IMR-90 (cell line): ENCODE results near the gene TBX15. TPM values are rescaled to one million over a fixed set of nuclear protein-coding genes. Genes with fewer than 3 reads are reported as not detected.

Source experiments
- ATAC-seq: fragments of 200-7000 bp; cut with Tn5 transposase; 2 replicates; pipeline ENCODE4 v1.9.1; 2020; ENCODE audit warnings: low read depth, mild to moderate bottlenecking, moderate library complexity
- BruUV-seq: library from RNA; stranded (reverse); fragments of 400-500 nt; replicated peaks from 2 replicates; lab custom pipeline; 2021; lab: Mats Ljungman, UMichigan
- CTCF ChIA-PET: fragments of 300-600 bp; formaldehyde crosslinking; extraction: SDS; loops from one replicate; lab custom pipeline; 2021; ENCODE audit warnings: antibody characterized with exemption; lab: Yijun Ruan, JAX
- POLR2A ChIA-PET: fragments of 300-600 bp; sonication (Branson Sonifier 250); formaldehyde crosslinking; loops from one replicate; lab custom pipeline; 2022; ENCODE audit warnings: antibody characterized with exemption; ENCODE audit not compliant: unreplicated experiment; lab: Charles Lee
- DNase-seq: peaks from one replicate; pipeline ENCODE4 v3.0.0; 2013
- H2AFZ ChIP-seq: replicated peaks from 2 replicates; pipeline ENCODE3; 2013; ENCODE audit warnings: low read length, mild to moderate bottlenecking; ENCODE audit not compliant: poor library complexity
- H2AK5ac ChIP-seq: 2 replicates; pipeline ENCODE4 v1.6.1; 2013; ENCODE audit warnings: low read depth, low read length, inconsistent platforms
- H2AK9ac ChIP-seq: replicated peaks from 2 replicates; pipeline ENCODE3; 2013; ENCODE audit warnings: mild to moderate bottlenecking, low read depth, low read length, moderate library complexity; ENCODE audit not compliant: poor library complexity
- H2BK120ac ChIP-seq: 2 replicates; pipeline ENCODE4 v1.6.1; 2013; ENCODE audit warnings: low read depth, low read length, inconsistent platforms
- H2BK15ac ChIP-seq: 3 replicates; pipeline ENCODE4 v1.6.1; 2013; ENCODE audit warnings: low read depth, low read length, inconsistent platforms
- H2BK20ac ChIP-seq: 2 replicates; pipeline ENCODE4 v1.6.1; 2013; ENCODE audit warnings: low read depth, mild to moderate bottlenecking, inconsistent platforms, low read length, moderate library complexity
- H2BK5ac ChIP-seq: 2 replicates; pipeline ENCODE4 v1.6.1; 2013; ENCODE audit warnings: mild to moderate bottlenecking, low read depth, low read length, inconsistent platforms; ENCODE audit not compliant: poor library complexity, severe bottlenecking
- H3K14ac ChIP-seq: replicated peaks from 2 replicates; pipeline ENCODE4 v1.6.1; 2013; ENCODE audit warnings: low read depth, low read length, inconsistent platforms
- H3K18ac ChIP-seq: 2 replicates; pipeline ENCODE4 v1.6.1; 2013; ENCODE audit warnings: low read depth, low read length, control low read depth
- H3K23ac ChIP-seq: 2 replicates; pipeline ENCODE4 v1.6.1; 2013; ENCODE audit warnings: low read depth, low read length, inconsistent platforms
- H3K27ac ChIP-seq: 2 replicates; pipeline ENCODE4 v1.5.1; 2013; ENCODE audit warnings: mild to moderate bottlenecking, control low read depth, low read length; ENCODE audit not compliant: insufficient read depth
- H3K27me3 ChIP-seq: 2 replicates; pipeline ENCODE4 v1.6.1; 2013; ENCODE audit warnings: low read length; ENCODE audit not compliant: control insufficient read depth, insufficient read depth
- H3K36me3 ChIP-seq: 2 replicates; pipeline ENCODE4 v1.6.1; 2013; ENCODE audit warnings: low read length, mixed read lengths; ENCODE audit not compliant: control insufficient read depth, insufficient read depth
- H3K4ac ChIP-seq: 2 replicates; pipeline ENCODE4 v1.6.1; 2013; ENCODE audit warnings: low read depth, low read length, inconsistent platforms
- H3K4me1 ChIP-seq: 2 replicates; pipeline ENCODE4 v1.6.1; 2013; ENCODE audit warnings: low read length, mixed read lengths; ENCODE audit not compliant: control insufficient read depth, insufficient read depth
- H3K4me2 ChIP-seq: 2 replicates; pipeline ENCODE4 v1.6.1; 2013; ENCODE audit warnings: low read depth, mild to moderate bottlenecking, control low read depth, low read length, moderate library complexity
- H3K4me3 ChIP-seq: 2 replicates; pipeline ENCODE4 v1.5.1; 2013; ENCODE audit warnings: low read depth, mild to moderate bottlenecking, control low read depth, low read length, moderate library complexity; ENCODE audit not compliant: insufficient read depth
- H3K56ac ChIP-seq: 2 replicates; pipeline ENCODE4 v1.6.1; 2013; ENCODE audit warnings: low read length, inconsistent platforms; ENCODE audit not compliant: insufficient read depth; ENCODE audit errors: extremely low read depth
- H3K79me1 ChIP-seq, 2 experiments: 2 replicates each; pipeline ENCODE4 v1.6.1; 2013; ENCODE audit warnings: low read length in 2 of 2, inconsistent platforms in 1 of 2, low read depth in 1 of 2
- H3K9ac ChIP-seq: 2 replicates; pipeline ENCODE4 v1.6.1; 2013; ENCODE audit warnings: low read depth, low read length, control low read depth
- H3K9me1 ChIP-seq: 2 replicates; pipeline ENCODE4 v1.6.1; 2013; ENCODE audit warnings: low read length, inconsistent platforms; ENCODE audit not compliant: insufficient read depth
- H3K9me3 ChIP-seq: 2 replicates; pipeline ENCODE4 v1.6.1; 2013; ENCODE audit warnings: low read length; ENCODE audit not compliant: control insufficient read depth, insufficient read depth
- H4K20me1 ChIP-seq: 2 replicates; pipeline ENCODE4 v1.6.1; 2013; ENCODE audit warnings: low read length, inconsistent platforms; ENCODE audit not compliant: insufficient read depth
- H4K5ac ChIP-seq: 2 replicates; pipeline ENCODE4 v1.6.1; 2013; ENCODE audit warnings: mild to moderate bottlenecking, low read depth, low read length, control low read depth
- H4K8ac ChIP-seq, 2 experiments: 2 replicates each; pipeline ENCODE4 v1.6.1; 2013; ENCODE audit warnings: low read depth in 2 of 2, low read length in 2 of 2, control low read depth in 1 of 2, inconsistent platforms in 1 of 2
- H4K91ac ChIP-seq: 2 replicates; pipeline ENCODE4 v1.6.1; 2013; ENCODE audit warnings: low read depth, low read length, inconsistent platforms; ENCODE audit not compliant: insufficient read depth
- BHLHE40 ChIP-seq: fragments of 150-350 bp; IDR thresholded peaks from 2 replicates; pipeline ENCODE4 v1.6.1; 2016; ENCODE audit warnings: mild to moderate bottlenecking, low read depth, low read length
- CEBPB ChIP-seq: IDR thresholded peaks from 2 replicates; pipeline ENCODE4 v1.6.1; 2012; ENCODE audit warnings: low read depth, low read length, improper control_type of control experiment
- CHD1 ChIP-seq: IDR thresholded peaks from 2 replicates; pipeline ENCODE4 v1.6.1; 2012; ENCODE audit warnings: low read depth, low read length, improper control_type of control experiment
- ELK1 ChIP-seq: fragments of 150-350 bp; IDR thresholded peaks from 2 replicates; pipeline ENCODE4 v1.6.1; 2016; ENCODE audit warnings: low read depth, mild to moderate bottlenecking, low read length, moderate library complexity, borderline replicate concordance
- FOS ChIP-seq: fragments of 150-350 bp; IDR thresholded peaks from 2 replicates; pipeline ENCODE4 v1.6.1; 2016; ENCODE audit warnings: low read depth, low read length
- MAFK ChIP-seq: IDR thresholded peaks from 2 replicates; pipeline ENCODE4 v1.6.1; 2012; ENCODE audit warnings: low read depth, low read length, improper control_type of control experiment
- MAZ ChIP-seq: IDR thresholded peaks from 2 replicates; pipeline ENCODE4 v1.6.1; 2012; ENCODE audit warnings: low read depth, mild to moderate bottlenecking, low read length, improper control_type of control experiment, moderate library complexity, borderline replicate concordance
- MXI1 ChIP-seq: IDR thresholded peaks from 2 replicates; pipeline ENCODE4 v1.6.1; 2012; ENCODE audit warnings: low read depth, mild to moderate bottlenecking, low read length, moderate library complexity, borderline replicate concordance
- NFE2L2 ChIP-seq: fragments of 150-350 bp; IDR thresholded peaks from 2 replicates; pipeline ENCODE4 v1.6.1; 2016; ENCODE audit warnings: low read depth, mild to moderate bottlenecking, low read length
- POLR2A ChIP-seq: IDR thresholded peaks from 2 replicates; pipeline ENCODE4 v1.6.1; 2012; ENCODE audit warnings: mild to moderate bottlenecking, low read depth, low read length
- RAD21 ChIP-seq: IDR thresholded peaks from 2 replicates; pipeline ENCODE4 v1.6.1; 2012; ENCODE audit warnings: low read length, improper control_type of control experiment
- RCOR1 ChIP-seq: IDR thresholded peaks from 2 replicates; pipeline ENCODE4 v1.6.1; 2012; ENCODE audit warnings: mild to moderate bottlenecking, low read length, improper control_type of control experiment; ENCODE audit not compliant: insufficient replicate concordance
- RFX5 ChIP-seq: IDR thresholded peaks from 2 replicates; pipeline ENCODE4 v1.8.0; 2012; ENCODE audit warnings: low read depth, mild to moderate bottlenecking, low read length, moderate library complexity
- SMC3 ChIP-seq: fragments of 150-350 bp; IDR thresholded peaks from 2 replicates; pipeline ENCODE4 v1.6.1; 2016; ENCODE audit warnings: low read depth, mild to moderate bottlenecking, antibody characterized with exemption, low read length, moderate library complexity
- USF2 ChIP-seq: fragments of 150-350 bp; IDR thresholded peaks from 2 replicates; pipeline ENCODE4 v1.6.1; 2017; ENCODE audit warnings: mild to moderate bottlenecking, antibody characterized with exemption, low read length, low read depth
- WGBS, 2 experiments: methylation state at CpG; one replicate each; pipeline versions ENCODE4 v1.1.5 to v1.1.7; 2013; ENCODE audit warnings: missing lambda C conversion rate in 2 of 2; ENCODE audit not compliant: insufficient read length in 1 of 2; ENCODE audit errors: extremely low coverage in 2 of 2; 5-methylcytosine and 5-hydroxymethylcytosine counted together
- dilution Hi-C: fragments of 300-500 bp; cut with HindIII; formaldehyde crosslinking; loops from one replicate; pipeline ENCODE4 v1.14.3; 2018; ENCODE audit warnings: low sequenced_read_pairs; ENCODE audit not compliant: unreplicated experiment
- in situ Hi-C: fragments of 300-500 bp; cut with MboI; formaldehyde crosslinking; loops from 3 replicates; pipeline ENCODE4 v1.14.3; 2019; ENCODE audit warnings: low sequenced_read_pairs, inconsistent platforms, mixed read lengths
- intact Hi-C: fragments of 100-400 bp; cut with micrococcal nuclease; formaldehyde crosslinking; loops from 2 replicates; pipeline ENCODE4 v1.10.0; 2022
- polyA plus RNA-seq, 3 experiments: library from polyadenylated mRNA; depleted of rRNA; stranded (reverse); fragments of >200 nt; gene quantifications; 2 replicates each; pipeline ENCODE4 v1.2.3, GENCODE V29; 2012; ENCODE audit warnings: low replicate concordance in 1 of 3
- total RNA-seq: library from RNA; depleted of rRNA; stranded (reverse); fragments of >200 nt; gene quantifications from 2 replicates; pipeline ENCODE4 v1.2.3, GENCODE V29; 2012
- TF ChIP-seq, protein P1 (sequence below): conservative IDR thresholded peaks from 2 replicates; pipeline ENCODE4 v1.5.1; 2012; ENCODE audit warnings: mild to moderate bottlenecking, low read depth, low read length, improper control_type of control experiment

TBX15 gene
- total and polyA plus RNA-seq, 2 of the 4 experiments (the other 2 are of a cell fraction): not detected

DNA sequence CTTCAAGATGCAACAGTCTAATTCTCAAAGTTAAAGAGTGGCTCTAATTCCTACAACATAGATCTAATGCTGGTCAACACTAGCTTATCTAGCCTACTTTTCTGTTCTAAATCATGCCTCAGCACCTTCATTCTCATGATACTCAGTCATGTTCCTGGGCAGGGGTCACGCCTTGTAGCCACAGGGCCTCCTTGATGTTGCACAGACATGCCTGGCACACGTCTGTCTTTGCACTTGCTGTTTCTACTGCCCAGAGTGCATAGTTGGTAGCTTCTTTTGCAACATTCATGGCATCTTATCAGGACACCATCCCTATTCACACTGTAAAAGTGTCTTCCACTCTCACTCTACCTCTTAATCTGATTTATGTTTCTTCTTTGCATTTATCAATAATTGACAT lies 76.6 kb downstream of the TBX15 start:
- no peak overlapping the region for H3K56ac ChIP-seq
- POLR2A ChIA-PET: no interaction called here
- H4K20me1 ChIP-seq: no peaks in the 10 kb centered on the region
- H2AFZ ChIP-seq: no peak overlapping the region
- no peak for ATAC-seq
- H3K9ac ChIP-seq: no peak overlapping the region
- H2BK15ac ChIP-seq: no peak overlapping the region
- WGBS, 2 experiments: 15% methylated on average over 2 of the region's 2 CpGs; no CpG with 5 or more reads in 1 of the 2 experiments
- no peak overlapping the region for H3K23ac ChIP-seq
- no peaks in the 10 kb centered on the region for H3K9me3 ChIP-seq
- no peak overlapping the region for H4K8ac ChIP-seq
- no peaks in the 10 kb centered on the region for H3K4me1 ChIP-seq
- CTCF ChIA-PET: no interaction called here
- H3K36me3 ChIP-seq: no peaks in the 10 kb centered on the region
- H3K4me2 ChIP-seq: no peak overlapping the region
- H2BK5ac ChIP-seq: no peak overlapping the region
- no peak overlapping the region for H2BK120ac ChIP-seq
- no peak overlapping the region for H3K4me3 ChIP-seq
- H3K9me1 ChIP-seq: no peaks in the 10 kb centered on the region
- in situ Hi-C loops: no loop called here
- intact Hi-C loops: no loop called here
- no peaks in the 10 kb centered on the region for H3K79me1 ChIP-seq
- H2AK9ac ChIP-seq: no peak overlapping the region
- dilution Hi-C loops: no loop called here
- no peak overlapping the region for H2BK20ac ChIP-seq
- no peak overlapping the region for H3K14ac ChIP-seq
- H4K91ac ChIP-seq: no peak overlapping the region
- H3K27me3 ChIP-seq: no peaks in the 10 kb centered on the region
- BruUV-seq: no TSS peak
- no peak overlapping the region for H3K18ac ChIP-seq
- DNase-seq: no peak
- H3K27ac ChIP-seq: no peak overlapping the region
- no peak overlapping the region for H4K5ac ChIP-seq
- H2AK5ac ChIP-seq: no peak overlapping the region
- no peak overlapping the region for H3K4ac ChIP-seq
- TF ChIP-seq MAFK (no peak), NFE2L2 (no peak), FOS (no peak), POLR2A (no peak), RCOR1 (no peak), MAZ (no peak), RAD21 (no peak), MXI1 (no peak), CEBPB (no peak), CHD1 (no peak), USF2 (no peak), BHLHE40 (no peak), ELK1 (no peak), RFX5 (no peak), SMC3 (no peak)
- TF ChIP-seq, protein P1, sequence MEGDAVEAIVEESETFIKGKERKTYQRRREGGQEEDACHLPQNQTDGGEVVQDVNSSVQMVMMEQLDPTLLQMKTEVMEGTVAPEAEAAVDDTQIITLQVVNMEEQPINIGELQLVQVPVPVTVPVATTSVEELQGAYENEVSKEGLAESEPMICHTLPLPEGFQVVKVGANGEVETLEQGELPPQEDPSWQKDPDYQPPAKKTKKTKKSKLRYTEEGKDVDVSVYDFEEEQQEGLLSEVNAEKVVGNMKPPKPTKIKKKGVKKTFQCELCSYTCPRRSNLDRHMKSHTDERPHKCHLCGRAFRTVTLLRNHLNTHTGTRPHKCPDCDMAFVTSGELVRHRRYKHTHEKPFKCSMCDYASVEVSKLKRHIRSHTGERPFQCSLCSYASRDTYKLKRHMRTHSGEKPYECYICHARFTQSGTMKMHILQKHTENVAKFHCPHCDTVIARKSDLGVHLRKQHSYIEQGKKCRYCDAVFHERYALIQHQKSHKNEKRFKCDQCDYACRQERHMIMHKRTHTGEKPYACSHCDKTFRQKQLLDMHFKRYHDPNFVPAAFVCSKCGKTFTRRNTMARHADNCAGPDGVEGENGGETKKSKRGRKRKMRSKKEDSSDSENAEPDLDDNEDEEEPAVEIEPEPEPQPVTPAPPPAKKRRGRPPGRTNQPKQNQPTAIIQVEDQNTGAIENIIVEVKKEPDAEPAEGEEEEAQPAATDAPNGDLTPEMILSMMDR: no peak
